ENCODE data around the gene BEND7.

DNA sequence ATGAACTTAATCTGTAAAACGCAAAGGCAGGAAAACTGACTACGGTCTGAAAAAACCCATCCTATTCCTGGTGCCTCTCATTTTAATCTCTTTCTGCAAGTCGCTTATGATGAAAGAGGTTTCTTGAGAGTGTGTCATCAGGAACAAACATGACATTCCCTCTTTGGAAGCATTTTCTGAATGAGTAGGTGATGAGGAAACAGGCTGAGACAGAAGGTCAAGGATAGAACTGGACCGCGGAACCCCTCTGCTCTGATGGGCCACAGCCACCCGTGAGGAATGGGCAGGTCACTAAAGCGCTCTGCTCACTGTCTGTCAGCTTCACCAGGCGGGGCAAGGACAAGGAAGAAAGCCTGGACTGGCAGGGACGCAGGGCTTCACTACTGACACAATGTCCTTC is 28.6 kb downstream of the BEND7 start:
- TF ChIP-seq, protein P1, sequence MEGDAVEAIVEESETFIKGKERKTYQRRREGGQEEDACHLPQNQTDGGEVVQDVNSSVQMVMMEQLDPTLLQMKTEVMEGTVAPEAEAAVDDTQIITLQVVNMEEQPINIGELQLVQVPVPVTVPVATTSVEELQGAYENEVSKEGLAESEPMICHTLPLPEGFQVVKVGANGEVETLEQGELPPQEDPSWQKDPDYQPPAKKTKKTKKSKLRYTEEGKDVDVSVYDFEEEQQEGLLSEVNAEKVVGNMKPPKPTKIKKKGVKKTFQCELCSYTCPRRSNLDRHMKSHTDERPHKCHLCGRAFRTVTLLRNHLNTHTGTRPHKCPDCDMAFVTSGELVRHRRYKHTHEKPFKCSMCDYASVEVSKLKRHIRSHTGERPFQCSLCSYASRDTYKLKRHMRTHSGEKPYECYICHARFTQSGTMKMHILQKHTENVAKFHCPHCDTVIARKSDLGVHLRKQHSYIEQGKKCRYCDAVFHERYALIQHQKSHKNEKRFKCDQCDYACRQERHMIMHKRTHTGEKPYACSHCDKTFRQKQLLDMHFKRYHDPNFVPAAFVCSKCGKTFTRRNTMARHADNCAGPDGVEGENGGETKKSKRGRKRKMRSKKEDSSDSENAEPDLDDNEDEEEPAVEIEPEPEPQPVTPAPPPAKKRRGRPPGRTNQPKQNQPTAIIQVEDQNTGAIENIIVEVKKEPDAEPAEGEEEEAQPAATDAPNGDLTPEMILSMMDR (IDR thresholded peaks at IDR 0.05) = no peak
- TF ChIP-seq POLR2A (IDR thresholded peaks at IDR 0.05) = no peak
- TF ChIP-seq POLR2AphosphoS5 (IDR thresholded peaks at IDR 0.05) = no peak
